Adrenal gland (tissue), 12 donors: ENCODE measurements around the gene CLEC18C. TPM values are rescaled to one million over a fixed set of nuclear protein-coding genes. Genes with fewer than 3 reads are reported as not detected.
"Not testable (repeated sequence)": the region's sequence is repeated elsewhere in the genome, so short reads cannot be mapped to it uniquely, and the experiment has no call there.

Source experiments
- DNase-seq, 7 donors: peaks; one replicate each; pipeline ENCODE4 v3.0.0-alpha.2; 2019 to 2020
- H3K27ac ChIP-seq, 5 donors: fragments of 200-600 bp; sonication (generic) in 4 of 5; 1 replicate in 3 of 5; 2 replicates in 2 of 5; pipeline versions ENCODE4 v1.5.1 to v1.8.0; 2016 to 2020; ENCODE audit warnings: mild to moderate bottlenecking in 1 of 5
- H3K27me3 ChIP-seq: fragments of 200-600 bp; 2 replicates; pipeline ENCODE4 v1.8.0; 2021
- H3K36me3 ChIP-seq, 2 donors: fragments of 200-600 bp; replicated peaks in 1 of 2; 1 replicate in 1 of 2; 2 replicates in 1 of 2; pipeline versions ENCODE4 v1.5.1 to v1.8.0; 2018 to 2022
- H3K4me1 ChIP-seq, 2 donors: fragments of 200-600 bp; replicated peaks in 1 of 2; 1 replicate in 1 of 2; 2 replicates in 1 of 2; pipeline versions ENCODE4 v1.5.1 to v1.8.0; 2018 to 2021
- H3K4me3 ChIP-seq, 4 donors: fragments of 200-600 bp; sonication (generic) in 3 of 4; one replicate each; pipeline ENCODE4 v1.5.1; 2016 to 2018
- H3K9me3 ChIP-seq, 3 donors: fragments of 200-600 bp; sonication (generic) in 1 of 3; replicated peaks in 1 of 3; 1 replicate in 2 of 3; 2 replicates in 1 of 3; pipeline versions ENCODE4 v1.5.1 to v1.8.0; 2016 to 2021
- POLR2A ChIP-seq, 2 donors: fragments of 450-650 bp; IDR thresholded peaks; one replicate each; pipeline ENCODE4 v1.6.1; 2017; ENCODE audit warnings: antibody characterized with exemption in 2 of 2, mild to moderate bottlenecking in 2 of 2, moderate library complexity in 1 of 2
- WGBS, 4 donors: extraction: QIAGEN DNeasy Blood & Tissue Kit in 2 of 4; methylation state at CpG; one replicate each; pipeline versions ENCODE4 v1.1.5 to v1.1.7; 2013 to 2017; 5-methylcytosine and 5-hydroxymethylcytosine counted together
- intact Hi-C, 2 donors: fragments of 100-400 bp; cut with DNase I; formaldehyde crosslinking; loops; one replicate each; pipeline versions ENCODE4 v1.14.1 to v1.15.0; 2022 to 2023
- polyA plus RNA-seq, 3 donors: library from polyadenylated mRNA; stranded (reverse); fragments of 200-250 nt in 2 of 3; fragments of 350-450 nt in 1 of 3; fragmentation: Illumina TruSeq in 1 of 3; extraction: RNeasy Lipid Tissue Mini Kit (QIAGEN cat#74804) in 1 of 3; gene quantifications; one replicate each; pipeline ENCODE4 v1.2.3, GENCODE V29; 2013 to 2014
- total RNA-seq, 9 donors: library from RNA; depleted of rRNA in 4 of 9; stranded (reverse); fragments of >200 nt in 4 of 9; fragments of 120-200 nt in 1 of 9; fragmentation: NEBNext Ultra II Directional in 1 of 9; extraction: Animal tissue kit (Norgen Biotek cat#: 25700) in 1 of 9; gene quantifications; one replicate each; pipeline versions ENCODE4 v1.1.0 to v1.2.4, GENCODE V29; 2013 to 2023
- TF ChIP-seq, protein P1 (sequence below), 6 experiments: fragments of 450-650 bp in 4 of 6; fragments of 200-600 bp in 2 of 6; sonication (generic) in 1 of 6; IDR thresholded peaks; 1 replicate in 5 of 6; 2 replicates in 1 of 6; pipeline versions ENCODE4 v1.5.1 to v1.8.0; 2016 to 2021; ENCODE audit warnings: antibody characterized with exemption in 6 of 6, mild to moderate bottlenecking in 2 of 6, moderate library complexity in 1 of 6
- donor health status: healthy with polysubstance abuse.
- donor health status: Bipolar disorder and iron deficiency.
- donor health status: DM: yes; HTN: yes; CAD: no.
- donor health status: DM: no; HTN: no; CAD: no.
- donor health status: DM: no; HTN: no; CAD: no.
- donor health status: DM: yes; HTN: yes; CAD: no.

Gene CLEC18C
- total and polyA plus RNA-seq, 12 donors: 0.17 to 2.9 (median 0.64) TPM; not detected in 3

DNA sequence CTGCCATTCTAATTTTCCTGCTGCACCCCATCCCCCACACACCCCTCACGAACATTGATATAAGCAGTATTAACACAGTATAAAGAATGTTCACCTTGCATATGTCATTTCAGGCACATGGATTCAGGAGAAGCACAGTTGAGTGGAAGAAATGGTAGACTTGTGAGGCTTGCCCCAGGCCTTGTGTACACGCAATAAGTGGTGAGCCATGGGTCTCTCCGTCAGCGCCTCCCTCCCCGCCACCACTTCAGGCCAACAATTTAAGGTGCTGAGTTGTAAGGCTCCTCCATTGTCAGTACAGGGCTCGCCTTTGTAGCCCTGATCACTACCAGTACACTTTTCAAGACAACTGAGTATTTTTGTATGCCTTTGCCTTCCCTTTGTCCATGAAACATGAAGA lies 12.2 kb upstream of the CLEC18C start:
- intact Hi-C loops: no loop called here
- peak in 2 of 7 donors; percentile 14 to 57 for DNase-seq
- TF ChIP-seq POLR2A (IDR thresholded peaks at IDR 0.05): no peak
- TF ChIP-seq, protein P1, sequence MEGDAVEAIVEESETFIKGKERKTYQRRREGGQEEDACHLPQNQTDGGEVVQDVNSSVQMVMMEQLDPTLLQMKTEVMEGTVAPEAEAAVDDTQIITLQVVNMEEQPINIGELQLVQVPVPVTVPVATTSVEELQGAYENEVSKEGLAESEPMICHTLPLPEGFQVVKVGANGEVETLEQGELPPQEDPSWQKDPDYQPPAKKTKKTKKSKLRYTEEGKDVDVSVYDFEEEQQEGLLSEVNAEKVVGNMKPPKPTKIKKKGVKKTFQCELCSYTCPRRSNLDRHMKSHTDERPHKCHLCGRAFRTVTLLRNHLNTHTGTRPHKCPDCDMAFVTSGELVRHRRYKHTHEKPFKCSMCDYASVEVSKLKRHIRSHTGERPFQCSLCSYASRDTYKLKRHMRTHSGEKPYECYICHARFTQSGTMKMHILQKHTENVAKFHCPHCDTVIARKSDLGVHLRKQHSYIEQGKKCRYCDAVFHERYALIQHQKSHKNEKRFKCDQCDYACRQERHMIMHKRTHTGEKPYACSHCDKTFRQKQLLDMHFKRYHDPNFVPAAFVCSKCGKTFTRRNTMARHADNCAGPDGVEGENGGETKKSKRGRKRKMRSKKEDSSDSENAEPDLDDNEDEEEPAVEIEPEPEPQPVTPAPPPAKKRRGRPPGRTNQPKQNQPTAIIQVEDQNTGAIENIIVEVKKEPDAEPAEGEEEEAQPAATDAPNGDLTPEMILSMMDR (IDR thresholded peaks at IDR 0.05): no peak
- Histone ChIP-seq H3K27ac (no peak overlapping the region), H3K4me1 (no peaks in the 10 kb centered on the region), H3K36me3 (peaks cover 0 to 57% of the 10 kb centered on the region in 2 donors), H3K4me3 (no peak overlapping the region), H3K9me3 (no peaks in the 10 kb centered on the region), H3K27me3 (no peaks in the 10 kb centered on the region)
- 85 to 94% (median 91%) methylated on average over 6 of the region's 6 CpGs for WGBS, 4 donors

DNA sequence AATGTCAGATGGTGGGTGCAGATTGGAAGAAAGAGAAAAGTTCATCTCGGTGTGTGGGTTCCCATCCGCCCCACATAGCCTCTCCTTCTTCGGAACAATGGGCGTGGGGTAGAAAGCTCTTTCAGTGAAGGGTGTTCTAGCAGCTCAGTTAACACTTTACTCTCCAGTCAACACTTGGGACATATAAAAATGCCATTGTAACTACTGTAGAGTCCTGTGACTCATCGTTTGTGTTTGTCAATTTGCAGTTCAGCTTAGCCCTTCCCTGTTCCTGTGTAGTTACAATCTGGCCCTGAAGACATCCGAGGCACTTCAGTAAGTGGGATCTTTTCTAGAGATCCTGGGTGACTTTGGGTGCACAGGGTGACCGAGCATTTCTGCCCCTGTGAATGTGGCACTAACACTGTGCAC lies 11.5 kb upstream of the CLEC18C start:
- peak in 2 of 7 donors; percentile 16 to 48 for DNase-seq
- H3K9me3 ChIP-seq: no peaks in the 10 kb centered on the region
- peaks cover 0 to 50% of the 10 kb centered on the region in 2 donors for H3K36me3 ChIP-seq
- no peaks in the 10 kb centered on the region for H3K4me1 ChIP-seq
- WGBS, 4 donors: 59 to 68% (median 66%) methylated on average over 7 of the region's 7 CpGs
- intact Hi-C loops: no loop called here
- no peaks in the 10 kb centered on the region for H3K27me3 ChIP-seq
- no peak overlapping the region for H3K4me3 ChIP-seq
- TF ChIP-seq, protein P1 (IDR thresholded peaks at IDR 0.05): no peak
- no peak for TF ChIP-seq POLR2A (IDR thresholded peaks at IDR 0.05)
- H3K27ac ChIP-seq: no peak overlapping the region

DNA sequence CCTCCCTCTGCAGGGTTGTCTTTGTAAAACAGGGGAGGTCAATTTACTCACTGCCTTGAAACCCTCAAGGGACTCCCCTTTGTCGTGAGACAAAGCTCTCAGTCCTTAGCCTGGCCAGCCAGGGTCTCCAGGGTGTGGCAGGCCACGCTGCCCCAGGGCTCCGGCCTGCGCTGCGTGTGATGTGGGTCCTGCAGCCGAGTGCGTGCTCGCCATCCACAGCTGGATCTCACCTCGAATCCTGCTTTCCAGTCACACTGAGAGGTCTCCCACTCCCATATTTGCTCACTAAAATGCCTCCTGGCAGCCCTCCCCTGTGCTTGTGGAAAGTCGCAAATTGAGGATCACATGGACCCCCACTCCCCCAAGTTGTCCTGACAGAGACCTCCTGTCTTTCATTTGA lies 10.0 kb upstream of the CLEC18C start:
- H3K27ac ChIP-seq: no peak overlapping the region
- intact Hi-C loops: no loop called here
- peaks cover 0 to 35% of the 10 kb centered on the region in 2 donors for H3K36me3 ChIP-seq
- TF ChIP-seq, protein P1 (IDR thresholded peaks at IDR 0.05): no peak
- TF ChIP-seq POLR2A (IDR thresholded peaks at IDR 0.05): no peak
- H3K4me1 ChIP-seq: no peaks in the 10 kb centered on the region
- H3K27me3 ChIP-seq: no peaks in the 10 kb centered on the region
- H3K4me3 ChIP-seq: no peak overlapping the region
- H3K9me3 ChIP-seq: no peaks in the 10 kb centered on the region
- WGBS, 4 donors: 72 to 86% (median 83%) methylated on average over 10 of the region's 10 CpGs
- DNase-seq: peak in 1 of 7 donors; percentile 15

DNA sequence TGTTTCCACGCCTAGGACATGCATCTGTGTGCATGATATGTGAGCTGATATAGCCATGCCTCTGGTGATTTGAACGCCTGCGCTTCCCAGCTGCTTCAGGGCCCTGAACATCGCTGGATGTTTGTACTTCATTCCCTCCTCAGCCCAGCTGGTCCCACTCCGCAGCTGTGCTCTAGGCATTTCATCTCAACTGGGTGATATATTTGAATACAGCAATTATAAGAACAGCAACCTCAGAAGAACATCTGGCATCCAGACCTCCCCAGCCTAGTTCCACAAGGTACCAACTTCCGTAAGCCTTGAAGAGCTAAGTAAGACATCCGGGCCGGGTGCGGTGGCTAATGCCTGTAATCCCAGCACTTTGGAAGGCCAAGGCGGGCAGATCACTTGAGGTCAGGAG lies 6.9 kb upstream of the CLEC18C start:
- H3K27ac ChIP-seq, intact Hi-C loops, H3K4me1 ChIP-seq, H3K36me3 ChIP-seq, H3K9me3 ChIP-seq, H3K27me3 ChIP-seq, H3K4me3 ChIP-seq, DNase-seq: not testable (repeated sequence)
- whole genome bisulfite sequencing, 4 donors: 93 to 97% methylated on average over 5 of the region's 10 CpGs; no CpG with 5 or more reads in 2 of the 4 donors

DNA sequence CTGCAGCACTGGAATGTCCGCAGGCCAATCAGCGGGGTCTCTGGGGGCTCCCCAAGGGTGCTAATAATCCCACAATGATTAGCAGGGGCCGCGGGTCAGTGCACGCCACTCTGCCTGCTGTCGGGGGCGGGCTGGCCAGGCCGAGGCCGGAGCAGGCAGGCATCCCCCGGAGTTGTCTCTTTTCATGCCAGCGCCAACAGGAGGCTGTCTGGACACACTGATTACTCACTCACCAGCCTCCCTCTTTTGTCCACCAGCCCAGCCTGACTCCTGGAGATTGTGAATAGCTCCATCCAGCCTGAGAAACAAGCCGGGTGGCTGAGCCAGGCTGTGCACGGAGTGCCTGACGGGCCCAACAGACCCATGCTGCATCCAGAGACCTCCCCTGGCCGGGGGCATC lies 329 bp downstream of the CLEC18C start:
- H3K27me3 ChIP-seq, H3K4me3 ChIP-seq, H3K36me3 ChIP-seq, intact Hi-C loops, H3K27ac ChIP-seq, H3K9me3 ChIP-seq, H3K4me1 ChIP-seq: not testable (repeated sequence)
- WGBS, 4 donors: 59 to 81% methylated on average over 5 to 6 of the region's 15 CpGs; no CpG with 5 or more reads in 2 of the 4 donors
- peak in 1 of 7 donors; percentile 7 for DNase-seq

DNA sequence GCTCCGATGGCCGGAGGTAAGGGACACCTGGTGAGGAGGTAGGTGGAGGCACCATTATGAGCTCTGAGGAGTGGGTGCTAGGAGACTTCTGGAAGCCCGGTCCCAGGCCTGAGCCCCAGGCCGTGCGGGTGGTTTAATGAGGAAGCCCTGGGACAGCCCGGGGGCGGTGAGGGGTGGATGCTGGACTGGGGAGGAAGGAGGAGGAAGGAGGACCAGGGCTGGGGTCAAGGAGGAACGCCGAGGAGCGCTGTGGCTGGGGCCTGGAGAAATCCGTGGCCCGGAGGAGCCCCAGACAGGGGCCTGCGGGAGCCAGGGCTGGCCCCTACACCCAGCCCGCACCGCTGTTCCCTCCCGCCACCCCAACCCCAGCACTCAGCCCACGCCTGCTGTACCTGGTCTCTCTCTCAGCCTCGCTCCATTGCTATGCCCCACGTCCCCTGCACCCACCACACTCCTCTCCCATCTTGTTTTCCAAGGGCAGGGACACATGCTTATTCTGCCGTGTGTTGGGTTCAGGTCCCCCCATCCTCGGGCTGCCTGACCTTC lies 873 bp downstream of the CLEC18C start:
- H3K27me3 ChIP-seq, H3K4me1 ChIP-seq, H3K36me3 ChIP-seq, DNase-seq, intact Hi-C loops, H3K27ac ChIP-seq, H3K4me3 ChIP-seq, H3K9me3 ChIP-seq: not testable (repeated sequence)
- WGBS, 4 donors: 80 to 91% (median 89%) methylated on average over 4 to 9 of the region's 21 CpGs; no CpG with 5 or more reads in 1 of the 4 donors

DNA sequence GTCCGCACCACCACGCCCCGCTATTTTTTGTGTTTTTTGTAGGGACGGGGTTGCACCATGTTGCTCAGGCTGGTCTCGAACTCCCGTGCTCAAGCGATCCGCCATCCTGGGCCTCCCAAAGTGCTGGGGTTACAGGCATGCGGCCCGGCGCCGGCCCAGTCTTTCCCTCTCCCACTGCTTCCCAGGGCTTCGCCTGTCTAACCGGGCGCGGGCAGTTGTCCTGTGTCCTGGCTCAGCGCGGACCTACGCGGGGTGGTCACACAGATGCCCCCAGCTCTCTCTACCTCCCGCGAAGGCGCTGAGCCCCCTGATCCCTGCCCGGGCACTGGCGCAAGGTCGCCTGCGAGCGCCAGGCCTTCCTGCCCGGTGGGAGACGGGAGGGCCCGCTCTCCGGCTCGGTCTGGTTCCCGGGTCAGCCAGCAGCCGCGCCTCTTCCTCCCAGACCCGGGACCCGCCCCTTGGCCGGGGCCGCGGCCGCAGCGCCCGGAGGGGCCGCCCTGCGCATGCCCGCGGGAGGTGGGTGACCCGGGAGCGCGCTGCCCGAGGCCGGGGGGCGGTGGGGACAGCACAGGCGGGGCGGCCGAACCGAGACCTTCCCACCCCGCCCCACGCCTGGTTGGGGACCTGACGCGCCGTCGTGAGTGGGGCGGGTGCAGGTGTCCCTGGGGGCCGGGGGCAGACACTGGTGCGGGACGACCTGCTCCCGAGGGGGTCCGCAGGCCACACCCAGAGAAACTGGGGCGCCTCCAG lies 14.4 kb downstream of the CLEC18C start:
- DNase-seq: peak in 2 of 7 donors; percentile 39 to 49

DNA sequence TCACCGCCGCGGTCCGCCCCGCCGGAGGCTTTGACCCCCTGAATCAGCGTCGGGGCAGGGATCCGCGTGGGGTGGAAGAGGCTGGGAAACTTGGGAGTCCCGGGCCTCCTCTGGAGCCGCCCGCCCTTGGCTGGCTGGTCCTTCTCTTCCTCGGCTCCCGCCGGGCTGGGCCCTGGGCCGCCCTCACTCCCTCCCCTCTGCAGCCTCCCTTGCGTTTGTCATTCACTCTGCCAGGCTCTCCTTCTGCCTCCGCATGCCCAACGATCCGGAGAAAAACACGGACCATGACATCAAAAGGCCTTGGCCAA lies 15.0 kb downstream of the CLEC18C start:
- H3K9me3 ChIP-seq, H3K27me3 ChIP-seq, DNase-seq, intact Hi-C loops, H3K4me1 ChIP-seq, H3K36me3 ChIP-seq: not testable (repeated sequence)
- peak overlapping the region in 1 of 4 donors; percentile 43 for H3K4me3 ChIP-seq
- peak overlapping the region in 1 of 5 donors; percentile 72 for H3K27ac ChIP-seq
- 0% methylated on average over 2 to 13 of the region's 22 CpGs; no CpG with 5 or more reads in 2 of the 4 donors for WGBS, 4 donors

More for the DNA sequence above, 14.4 kb downstream of the CLEC18C start:
- peak overlapping the region in 1 of 5 donors; percentile 72 for H3K27ac ChIP-seq
- 4 to 80% (median 7%) methylated on average over 3 to 16 of the region's 71 CpGs; no CpG with 5 or more reads in 1 of the 4 donors for WGBS, 4 donors
- H3K9me3 ChIP-seq, H3K4me1 ChIP-seq, H3K27me3 ChIP-seq, H3K36me3 ChIP-seq, intact Hi-C loops: not testable (repeated sequence)
- H3K4me3 ChIP-seq: peak overlapping the region in 1 of 4 donors; percentile 43
